ENCODE measurements around the gene CKB. TPM values are rescaled to one million over a fixed set of nuclear protein-coding genes. Genes with fewer than 3 reads are reported as not detected.

CKB gene
- total RNA-seq, 1 donor from 2014 or later: 8.6 TPM

GRCh38 chr14:103550451-103551337 is 28.1 kb upstream of the CKB start:
- peaks cover 2% of the 10 kb centered on the region for H3K4me1 Mint-ChIP-seq
- no peak for ATAC-seq (ENCODE audit: low read depth)
- peaks cover 9% of the 10 kb centered on the region for H3K36me3 Mint-ChIP-seq (ENCODE audit: low read depth)
- DNase-seq: no peak
- ChIA-PET CTCF (interaction anchor here (1.2 kb wide), 1 partner anchor 32 kb away, joined by 3 read pairs; no protein-coding TSS in a partner anchor), POLR2A (interaction anchor here (1.2 to 1.4 kb wide), 2 partner anchors 24 to 32 kb away, joined by 3 read pairs; no protein-coding TSS in a partner anchor)
- no peak overlapping the region for H3K4me3 Mint-ChIP-seq
- H3K27me3 Mint-ChIP-seq: no peaks in the 10 kb centered on the region
- intact Hi-C loops (cut with micrococcal nuclease): no loop called here
- no peak for TF ChIP-seq CTCF (IDR thresholded peaks at IDR 0.05)
- H3K9me3 Mint-ChIP-seq: no peaks in the 10 kb centered on the region
- H3K27ac Mint-ChIP-seq: no peak overlapping the region

DNA sequence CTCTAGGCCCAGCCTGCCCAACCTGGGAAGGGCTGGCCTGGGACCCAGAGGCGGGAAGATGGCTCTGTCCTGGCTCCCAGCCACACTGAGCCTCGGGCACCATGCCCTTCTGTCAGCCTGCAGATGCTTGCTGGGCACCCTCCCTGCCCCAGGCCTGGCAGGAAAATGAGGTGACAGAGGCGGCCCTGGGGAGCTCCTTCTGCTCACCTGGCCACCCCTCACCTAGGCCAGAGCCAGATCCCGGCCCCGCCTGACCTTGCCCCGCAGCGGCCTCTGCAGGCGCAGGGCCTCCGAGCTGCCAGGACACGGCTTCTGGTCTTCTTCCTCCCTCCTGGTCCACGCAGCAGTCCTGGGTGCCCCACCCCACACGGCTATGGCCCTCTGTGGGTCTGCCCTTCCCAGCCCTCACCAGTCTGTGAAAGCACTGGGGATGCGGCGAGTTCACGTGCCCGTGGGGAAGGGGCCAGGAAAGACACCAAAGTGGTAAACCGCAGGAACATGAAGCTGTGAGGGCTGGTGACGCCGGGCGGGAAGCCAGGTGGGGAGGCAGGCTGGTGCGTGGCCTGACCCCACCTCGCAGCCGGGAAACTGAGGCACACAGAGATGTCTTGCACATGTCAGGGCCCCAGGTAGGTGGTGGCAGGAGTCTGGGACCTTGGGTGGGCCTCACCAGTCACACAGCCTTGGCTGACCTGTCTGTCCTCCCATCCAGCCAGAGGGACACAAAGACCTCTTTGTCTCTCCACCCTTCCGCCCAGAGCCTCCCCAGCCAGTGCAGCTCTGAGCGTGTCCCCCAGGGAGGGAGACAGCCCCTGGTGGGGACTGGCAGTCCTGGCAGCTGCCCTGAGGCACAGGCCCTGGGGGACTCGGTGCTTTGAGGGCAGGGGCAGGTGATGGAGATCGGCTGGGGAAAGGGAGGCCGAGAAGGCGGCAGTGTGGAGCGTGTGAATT is 27.0 kb upstream of the CKB start:
- Mint-ChIP-seq H3K4me3 (no peak overlapping the region), H3K36me3 (ENCODE audit: low read depth) (peaks cover 4% of the 10 kb centered on the region), H3K27me3 (no peaks in the 10 kb centered on the region), H3K27ac (no peak overlapping the region), H3K4me1 (peaks cover 2% of the 10 kb centered on the region), H3K9me3 (no peaks in the 10 kb centered on the region)
- no peak for ATAC-seq (ENCODE audit: low read depth)
- DNase-seq: no peak
- no peak for TF ChIP-seq CTCF (IDR thresholded peaks at IDR 0.05)
- intact Hi-C loops (cut with micrococcal nuclease): loop anchor here (5.0 kb wide), 1 partner anchor 472 kb away; no protein-coding TSS in a partner anchor
- CTCF ChIA-PET: interaction anchor here (7.0 kb wide), 1 partner anchor 29 kb away, joined by 70 read pairs; no protein-coding TSS in a partner anchor
- POLR2A ChIA-PET: interaction anchor here (1.4 kb wide), 1 partner anchor 31 kb away, joined by 3 read pairs; no protein-coding TSS in a partner anchor

DNA sequence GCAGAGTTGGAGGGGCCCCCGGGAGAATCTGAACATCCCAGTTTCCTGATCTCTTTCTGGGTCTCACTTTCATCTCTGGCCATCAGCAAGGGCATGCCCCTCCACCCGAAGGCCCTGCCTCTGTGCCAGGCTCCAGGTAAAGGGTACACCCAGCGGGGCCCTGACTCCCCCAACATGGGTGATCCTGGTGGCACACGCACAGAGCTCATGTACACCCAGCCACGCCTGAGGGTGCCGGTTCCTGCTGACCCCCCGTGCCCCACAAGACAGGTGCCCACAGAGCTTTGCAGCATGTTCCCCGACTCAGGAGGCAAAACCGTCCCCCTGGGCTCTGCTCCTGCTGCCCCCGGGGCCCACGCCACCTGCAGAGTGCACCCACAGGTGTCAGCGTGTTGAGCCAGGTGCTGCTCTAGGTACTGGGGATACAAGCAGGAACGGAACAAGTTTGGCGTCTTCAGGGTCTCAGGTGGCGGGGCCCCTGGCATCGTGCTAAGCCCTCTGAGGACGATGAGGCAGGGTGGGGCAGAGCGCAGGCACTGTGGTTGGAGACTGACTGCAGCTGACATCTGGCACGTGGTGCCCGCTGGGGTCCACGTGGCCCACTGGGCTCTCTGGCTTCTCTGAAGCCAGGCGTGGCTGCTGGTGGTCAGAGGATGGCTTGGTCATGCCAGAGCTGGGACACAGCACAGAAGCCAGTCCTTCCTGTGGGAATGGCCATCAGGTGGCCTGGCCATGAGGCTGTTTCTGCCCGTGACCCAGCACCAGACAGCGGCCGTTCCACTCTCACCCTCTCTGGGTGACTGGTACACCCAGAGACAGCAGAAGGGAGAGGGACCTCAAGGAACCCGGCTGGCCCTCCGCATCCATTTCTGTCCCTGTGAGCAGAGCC is 26.1 kb upstream of the CKB start:
- H3K4me1 Mint-ChIP-seq: peaks cover 2% of the 10 kb centered on the region
- ChIA-PET POLR2A (no interaction called here), CTCF (interaction anchor here (1.1 to 7.0 kb wide), 3 partner anchors 29 to 48 kb away, joined by 5 to 70 read pairs (median 5); no protein-coding TSS in a partner anchor)
- H3K4me3 Mint-ChIP-seq: no peak overlapping the region
- no peak for ATAC-seq (ENCODE audit: low read depth)
- peaks cover 4% of the 10 kb centered on the region for H3K36me3 Mint-ChIP-seq (ENCODE audit: low read depth)
- H3K27me3 Mint-ChIP-seq: no peaks in the 10 kb centered on the region
- intact Hi-C loops (cut with micrococcal nuclease): loop anchor here (5.0 kb wide), 1 partner anchor 471 kb away; no protein-coding TSS in a partner anchor
- H3K27ac Mint-ChIP-seq: no peak overlapping the region
- H3K9me3 Mint-ChIP-seq: no peaks in the 10 kb centered on the region
- DNase-seq: no peak
- TF ChIP-seq CTCF (IDR thresholded peaks at IDR 0.05): no peak

DNA sequence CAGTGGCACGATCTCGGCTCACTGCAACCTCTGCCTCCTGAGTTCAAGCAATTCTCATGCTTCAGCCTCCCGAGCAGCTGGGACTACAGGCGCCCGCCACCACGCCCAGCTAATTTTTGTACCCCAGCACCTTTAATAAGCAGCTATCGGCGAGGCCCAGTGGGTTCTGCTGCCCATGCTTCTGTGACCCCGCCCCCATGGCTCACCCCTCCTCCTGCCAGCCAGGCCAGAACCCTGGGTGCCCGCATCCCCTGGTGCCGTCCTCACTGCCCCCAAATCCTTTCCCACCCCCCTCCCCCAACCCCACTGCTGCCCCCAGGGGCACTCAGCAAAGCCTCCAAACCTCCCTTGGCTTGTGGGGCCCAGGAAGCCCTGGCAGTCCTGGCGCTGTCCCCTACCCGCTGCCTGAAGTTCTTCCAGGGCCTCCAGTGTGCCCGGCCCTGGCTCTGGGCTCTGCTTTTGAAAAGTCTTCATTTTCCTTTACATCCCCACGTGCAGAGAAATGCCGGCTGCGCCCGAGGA is 25.4 kb upstream of the CKB start:
- Mint-ChIP-seq H3K27me3 (no peaks in the 10 kb centered on the region), H3K27ac (no peak overlapping the region), H3K4me1 (peaks cover 2% of the 10 kb centered on the region), H3K36me3 (ENCODE audit: low read depth) (peaks cover 4% of the 10 kb centered on the region), H3K4me3 (no peak overlapping the region), H3K9me3 (no peaks in the 10 kb centered on the region)
- no peak for TF ChIP-seq CTCF (IDR thresholded peaks at IDR 0.05)
- ChIA-PET POLR2A (no interaction called here), CTCF (interaction anchor here (1.1 to 7.0 kb wide), 5 partner anchors 25 to 49 kb away, joined by 5 to 70 read pairs (median 5); partner anchors contain the start of gene CKB)
- DNase-seq (no peak), ATAC-seq (ENCODE audit: low read depth) (no peak)
- intact Hi-C loops (cut with micrococcal nuclease): loop anchor here (5.0 kb wide), 1 partner anchor 471 kb away; no protein-coding TSS in a partner anchor
